GM19238 (cell line): ENCODE measurements around the gene TP53I3.
A peak's percentile ranks its signal among the peaks of the same experiment; 100 is the strongest.
"Not testable (repeated sequence)": the region's sequence is repeated elsewhere in the genome, so short reads cannot be mapped to it uniquely, and the experiment has no call there.

ENCODE experiments used
- DNase-seq: peaks from one replicate; pipeline ENCODE4 v3.0.0; 2011; ENCODE audit warnings: low spot score; ENCODE audit not compliant: insufficient read length

TP53I3 gene

DNA sequence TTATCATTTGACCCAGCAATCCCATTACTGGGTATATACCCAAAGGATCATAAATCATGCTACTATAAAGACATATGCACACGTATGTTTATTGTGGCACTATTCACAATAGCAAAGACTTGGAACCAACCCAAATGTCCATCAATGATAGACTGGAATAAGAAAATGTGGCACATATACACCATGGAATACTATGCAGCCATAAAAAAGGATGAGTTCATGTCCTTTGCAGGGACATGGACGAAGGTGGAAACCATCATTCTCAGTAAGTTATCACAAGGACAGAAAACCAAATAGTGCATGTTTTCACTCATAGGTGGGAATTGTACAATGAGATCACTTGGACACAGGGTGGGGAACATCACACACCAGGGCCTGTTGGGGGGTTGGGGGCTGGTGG, 16.1 kb upstream of the TP53I3 start:
- DNase-seq, result not testable (repeated sequence)

- not testable (repeated sequence) for DNase-seq
Observed at GRCh38 chr2:24095171-24095677, 10.6 kb upstream of the TP53I3 start.

DNA sequence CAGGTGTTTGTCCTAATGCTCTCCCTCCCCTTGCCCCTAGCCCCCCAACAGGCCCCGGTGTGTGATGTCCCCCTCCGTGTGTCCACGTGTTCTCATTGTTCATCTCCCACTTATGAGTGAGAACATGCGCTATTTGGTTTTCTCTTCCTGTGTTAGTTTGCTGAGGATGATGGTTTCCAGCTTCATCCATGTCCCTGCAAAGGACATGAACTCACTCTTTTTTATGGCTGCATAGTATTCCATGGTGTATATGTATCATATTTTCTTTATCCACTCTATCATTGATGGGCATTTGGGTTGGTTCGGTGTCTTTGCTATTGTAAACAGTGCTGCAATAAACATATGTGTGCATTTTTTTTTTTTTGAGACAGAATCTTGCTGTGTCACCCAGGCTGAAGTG, 8.6 kb upstream of the TP53I3 start:
- not testable (repeated sequence) for DNase-seq

- DNase-seq, result no peak
Observed at GRCh38 chr2:24088821-24089359, 4.3 kb upstream of the TP53I3 start.

- no peak for DNase-seq
Observed at GRCh38 chr2:24087032-24087431, 2.4 kb upstream of the TP53I3 start.

DNA sequence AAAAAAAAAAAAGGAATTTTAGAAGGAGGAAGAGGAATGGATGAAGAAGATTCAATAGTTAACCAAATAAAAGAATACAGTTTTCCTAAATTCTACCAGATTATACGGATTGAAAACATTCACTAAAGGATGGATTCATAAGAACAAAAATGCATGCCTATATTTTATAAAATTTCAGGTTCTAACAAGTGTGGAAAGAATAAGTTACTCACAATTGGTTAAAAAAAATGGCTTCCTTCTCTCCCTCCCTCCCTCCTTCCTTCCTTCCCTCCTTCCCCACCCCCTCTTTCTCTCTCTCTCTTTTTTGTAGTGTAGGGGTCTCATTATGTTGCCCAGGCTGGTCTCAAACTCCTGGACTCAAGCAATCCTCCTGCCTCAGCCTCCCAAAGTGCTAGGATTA, 1.6 kb upstream of the TP53I3 start:
- DNase-seq, result no peak

- DNase-seq, result no peak
Observed at GRCh38 chr2:24085200-24085489, 511 bp upstream of the TP53I3 start.

DNA sequence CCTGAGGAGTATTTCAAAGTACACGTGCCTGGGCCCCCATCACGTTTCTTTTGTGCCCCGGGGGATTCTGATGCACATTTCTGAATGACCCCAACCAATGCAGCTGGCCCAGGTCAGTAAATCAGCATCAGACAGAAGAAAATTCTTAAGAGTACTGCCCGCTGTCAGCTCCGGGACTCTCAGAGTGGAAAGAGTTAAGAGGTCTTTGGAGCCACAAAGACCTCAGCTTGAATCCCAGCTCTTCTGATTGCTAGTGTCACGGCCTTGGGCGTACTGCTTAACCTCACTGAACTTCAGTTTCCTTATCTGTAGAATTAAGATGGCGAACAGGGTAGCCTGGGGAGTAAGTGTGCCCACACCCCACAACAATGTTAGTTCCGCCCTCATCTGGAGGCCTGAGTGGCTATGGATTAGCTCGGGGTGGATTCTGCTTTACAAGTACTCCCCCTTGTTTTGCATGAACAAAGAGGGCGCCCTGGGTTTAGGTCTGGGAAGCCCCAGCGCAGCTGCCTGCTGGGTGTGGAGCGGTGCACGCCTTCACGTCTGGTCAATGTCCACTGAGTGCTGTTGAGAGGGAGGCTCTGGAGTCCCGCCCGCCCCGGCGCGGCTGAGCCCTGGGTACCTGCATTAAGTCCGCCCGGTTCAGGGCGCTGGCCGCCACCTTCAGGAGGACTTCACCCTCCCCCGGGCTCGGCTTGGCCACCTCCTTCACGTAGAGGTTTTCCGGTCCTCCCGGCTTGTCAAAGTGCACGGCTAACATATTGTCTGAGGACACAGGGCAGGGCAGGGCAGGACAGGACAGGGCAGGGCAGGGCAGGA, 858 bp downstream of the TP53I3 start:
- DNase-seq, result peak; percentile 73

GRCh38 chr2:24082787-24083566, 1.7 kb downstream of the TP53I3 start:
- DNase-seq, result no peak

- no peak for DNase-seq
Observed at GRCh38 chr2:24080701-24081100, 3.9 kb downstream of the TP53I3 start.

- no peak for DNase-seq
Observed at GRCh38 chr2:24077879-24078278, 6.8 kb downstream of the TP53I3 start.

DNA sequence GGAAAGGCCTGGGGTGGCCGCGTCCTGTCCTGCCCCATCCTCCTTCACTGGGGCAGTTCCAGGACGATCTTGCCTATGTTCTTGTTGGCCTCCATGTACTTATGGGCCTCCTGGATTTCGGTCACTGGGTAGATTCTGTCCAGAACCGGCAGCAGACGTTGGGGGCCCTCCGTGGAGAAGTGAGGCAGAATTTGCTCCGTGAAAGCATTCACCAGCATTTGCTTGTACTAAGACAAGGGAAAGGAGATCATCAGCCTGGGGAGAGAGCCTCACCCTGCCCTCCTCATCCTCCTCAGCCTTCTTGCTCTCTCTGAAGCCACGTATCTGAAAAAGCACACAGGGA, 7.1 kb downstream of the TP53I3 start:
- DNase-seq, result no peak

DNA sequence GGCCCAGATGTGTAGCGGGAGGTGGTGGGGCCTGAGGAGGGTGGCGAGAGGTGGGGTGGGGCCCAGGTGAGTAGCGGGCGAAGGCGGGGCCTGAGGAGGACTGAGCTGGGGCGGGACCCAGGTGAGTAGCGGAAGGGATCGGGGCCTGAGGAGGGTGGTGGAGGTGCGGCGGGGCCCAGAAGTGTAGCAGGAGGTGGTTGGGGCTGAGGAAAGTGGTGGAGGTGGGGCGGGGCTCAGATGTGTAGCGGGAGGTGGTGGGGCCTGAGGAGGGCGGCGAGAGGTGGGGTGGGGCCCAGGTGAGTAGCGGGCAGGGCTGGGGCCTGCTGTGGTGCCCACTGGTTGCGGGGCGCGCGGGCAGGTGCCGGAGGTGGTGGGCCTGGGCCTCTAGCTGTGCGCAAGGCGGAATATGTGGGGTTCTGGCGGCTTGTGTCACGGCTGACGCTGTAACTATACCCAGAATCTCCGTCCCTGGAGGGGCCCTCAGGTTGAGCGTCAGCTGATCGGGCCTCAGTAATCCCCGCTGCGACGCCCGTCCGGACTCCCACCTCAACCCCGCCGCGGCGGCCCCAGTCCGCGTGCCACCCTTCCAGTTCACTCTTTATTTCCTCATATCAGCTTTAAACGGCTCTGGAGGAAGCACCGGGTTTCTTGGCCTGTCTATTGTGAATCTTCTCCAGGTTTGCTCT, 7.6 kb downstream of the TP53I3 start:
- no peak for DNase-seq

GRCh38 chr2:24075915-24076848, 8.5 kb downstream of the TP53I3 start, which contains the start of gene SF3B6:
SF3B6 (minus strand) TSS chr2:24076326; CDS start chr2:24076229, 97 bp downstream.
- DNase-seq, result peak; percentile 89

DNA sequence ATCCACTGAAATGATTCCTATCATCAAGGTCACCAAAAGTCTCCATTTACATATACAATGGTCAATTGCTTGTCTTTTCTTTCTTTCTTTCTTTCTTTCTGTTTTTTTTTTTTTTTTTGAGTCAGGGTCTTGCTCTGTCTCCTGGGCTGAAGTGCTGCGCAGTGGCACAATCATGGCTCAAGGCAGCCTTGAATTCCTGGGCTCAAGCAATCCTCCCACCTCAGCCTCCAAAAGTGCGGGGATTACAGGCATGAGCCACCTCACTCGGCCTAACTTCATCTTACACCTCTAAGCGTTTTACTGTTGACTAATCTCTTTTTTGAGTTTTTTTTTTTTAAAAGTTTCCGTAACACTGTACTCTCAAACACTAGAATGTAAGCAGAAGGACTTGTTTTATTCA, 9.4 kb downstream of the TP53I3 start:
- no peak for DNase-seq

DNA sequence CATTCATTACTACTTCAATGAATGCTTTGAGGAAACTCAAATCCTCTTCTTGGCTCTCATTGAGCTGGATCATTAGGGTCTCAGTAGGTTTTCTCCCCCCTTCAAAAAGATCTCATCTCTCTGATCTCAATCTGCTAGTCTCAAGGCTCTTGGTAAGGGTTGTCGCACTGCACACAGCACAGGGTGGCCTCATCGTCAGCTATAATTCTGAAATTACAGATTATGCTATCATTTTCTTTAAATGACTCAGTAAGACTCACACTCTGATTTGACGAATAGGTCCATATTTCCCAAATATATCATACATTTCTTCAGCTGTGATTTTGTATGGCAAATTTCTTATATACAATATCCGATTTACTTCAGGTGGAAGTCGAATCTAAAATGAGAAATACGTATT, 10.8 kb downstream of the TP53I3 start:
- no peak for DNase-seq

GRCh38 chr2:24072259-24072658, 12.4 kb downstream of the TP53I3 start:
- DNase-seq, result no peak

- no peak for DNase-seq
Observed at GRCh38 chr2:24065341-24065740, 19.3 kb downstream of the TP53I3 start.

- DNase-seq, result no peak
Observed at GRCh38 chr2:24058564-24059271, 25.9 kb downstream of the TP53I3 start.

DNA sequence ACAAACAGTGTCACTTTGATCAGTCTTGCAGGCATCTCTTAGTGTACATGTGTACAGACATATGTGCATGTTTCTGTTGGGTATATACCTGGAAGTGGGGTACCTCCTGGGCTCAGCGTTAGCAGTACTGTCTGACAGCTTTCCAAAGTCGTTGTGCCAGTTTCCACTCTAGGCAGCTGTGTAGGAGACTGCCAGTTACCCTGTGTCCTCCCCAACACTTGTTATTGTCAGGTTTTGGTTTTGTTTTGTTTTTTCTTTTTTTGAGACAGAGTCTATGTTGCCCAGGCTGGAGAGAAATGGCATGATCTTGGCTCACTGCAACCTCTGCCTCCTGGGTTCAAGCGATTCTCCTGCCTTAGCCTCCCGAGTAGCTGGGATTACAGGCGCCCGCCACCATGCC, 28.9 kb downstream of the TP53I3 start:
- DNase-seq, result no peak
